CD4-positive, alpha-beta memory T cell (primary cell): ENCODE measurements around the gene RGS19. TPM values are rescaled to one million over a fixed set of nuclear protein-coding genes. Genes with fewer than 3 reads are reported as not detected.

Experiments
- CTCF ChIA-PET: fragments of 350-600 bp; sonication (Branson Sonifier 250); formaldehyde crosslinking; loops from one replicate; lab custom pipeline; 2021; ENCODE audit warnings: inconsistent platforms; ENCODE audit not compliant: partially characterized antibody; lab: Charles Lee
- POLR2A ChIA-PET: fragments of 350-600 bp; sonication (Branson Sonifier 250); formaldehyde crosslinking; loops from one replicate; lab custom pipeline; 2021; ENCODE audit not compliant: partially characterized antibody; lab: Charles Lee
- DNase-seq, 5 donors: peaks; one replicate each; pipeline versions ENCODE4 v3.0.0 to v3.0.0-alpha.2; 2020 to 2022; ENCODE audit warnings: mixed read lengths in 1 of 5
- H3K27ac ChIP-seq: one replicate; pipeline ENCODE4 v1.7.0; 2013; ENCODE audit warnings: low read depth, low read length
- H3K27me3 ChIP-seq: 2 replicates; pipeline ENCODE4 v1.7.0; 2013; ENCODE audit warnings: mild to moderate bottlenecking, low read length, moderate library complexity; ENCODE audit not compliant: insufficient read depth
- H3K36me3 ChIP-seq: 2 replicates; pipeline ENCODE4 v1.7.0; 2013; ENCODE audit warnings: mild to moderate bottlenecking, low read length, moderate library complexity; ENCODE audit not compliant: insufficient read depth
- H3K4me1 ChIP-seq: 2 replicates; pipeline ENCODE4 v1.7.0; 2013; ENCODE audit warnings: mild to moderate bottlenecking, low read length, moderate library complexity; ENCODE audit not compliant: insufficient read depth
- H3K4me3 ChIP-seq, 2 donors: one replicate each; pipeline ENCODE4 v1.7.0; 2013; ENCODE audit warnings: low read length in 2 of 2, mild to moderate bottlenecking in 1 of 2
- H3K9me3 ChIP-seq, 2 donors: one replicate each; pipeline ENCODE4 v1.7.0; 2013; ENCODE audit warnings: low read length in 2 of 2, control low read depth in 1 of 2; ENCODE audit not compliant: control insufficient read depth in 1 of 2
- H3K27ac Mint-ChIP-seq, 7 donors: one replicate each; pipeline ENCODE4 v1.8.0; 2020 to 2021; ENCODE audit warnings: mixed read lengths in 7 of 7, mild to moderate bottlenecking in 6 of 7, inconsistent platforms in 3 of 7, moderate library complexity in 3 of 7
- H3K27me3 Mint-ChIP-seq, 2 donors: one replicate each; pipeline ENCODE4 v1.8.0; 2020 to 2021; ENCODE audit warnings: mixed read lengths in 2 of 2
- H3K36me3 Mint-ChIP-seq, 2 donors: one replicate each; pipeline ENCODE4 v1.8.0; 2020 to 2021; ENCODE audit warnings: mixed read lengths in 2 of 2, inconsistent platforms in 1 of 2, mild to moderate bottlenecking in 1 of 2
- H3K4me1 Mint-ChIP-seq, 4 donors: one replicate each; pipeline ENCODE4 v1.8.0; 2020 to 2021; ENCODE audit warnings: mixed read lengths in 4 of 4, mild to moderate bottlenecking in 1 of 4
- H3K4me3 Mint-ChIP-seq, 8 donors: one replicate each; pipeline ENCODE4 v1.8.0; 2020 to 2021; ENCODE audit warnings: mixed read lengths in 8 of 8, mild to moderate bottlenecking in 7 of 8, moderate library complexity in 6 of 8, inconsistent platforms in 3 of 8
- H3K9me3 Mint-ChIP-seq, 8 donors: one replicate each; pipeline ENCODE4 v1.8.0; 2020 to 2021; ENCODE audit warnings: mixed read lengths in 8 of 8, mild to moderate bottlenecking in 5 of 8, inconsistent platforms in 3 of 8, moderate library complexity in 1 of 8
- intact Hi-C: fragments of 100-400 bp; cut with micrococcal nuclease; formaldehyde crosslinking; loops from one replicate; pipeline ENCODE4 v1.15.1; 2023
- polyA plus RNA-seq, 2 donors: library from polyadenylated mRNA; unstranded; fragments of 300-500 nt; fragmentation: Illumina TruSeq; gene quantifications; one replicate each; pipeline ENCODE4 v1.2.3, GENCODE V29; 2021
- total RNA-seq, 2 experiments: library from RNA; stranded (reverse); gene quantifications; one replicate each; pipeline ENCODE4 v1.2.3, GENCODE V29; 2021

The RGS19 gene
- total and polyA plus RNA-seq, 4 experiments from 2014 or later: 35.0 to 116 (median 74.0) TPM

GRCh38 chr20:64076061-64076997 lies 3.0 kb downstream of the RGS19 start:
- Mint-ChIP-seq H3K27me3 (no peaks in the 10 kb centered on the region), H3K4me1 (peaks cover 4 to 37% (median 22%) of the 10 kb centered on the region in 4 donors), H3K9me3 (no peaks in the 10 kb centered on the region), H3K36me3 (peaks cover 0 to 32% of the 10 kb centered on the region in 2 donors), H3K27ac (peak overlapping the region in 5 of 7 donors; percentile 23 to 94 (median 57)), H3K4me3 (peak overlapping the region in 5 of 8 donors; percentile 20 to 94 (median 57))
- ChIA-PET POLR2A (interaction anchor here (0.6 to 3.5 kb wide), 6 partner anchors 11 to 209 kb away, joined by 3 to 27 read pairs (median 11); partner anchors contain the start of genes PRPF6 and SAMD10), CTCF (interaction anchor here (1.1 to 4.0 kb wide), 2 partner anchors 19 to 37 kb away, joined by 3 to 22 read pairs; no protein-coding TSS in a partner anchor)
- H3K4me1 ChIP-seq: peaks cover 28% of the 10 kb centered on the region
- H3K27me3 ChIP-seq: no peaks in the 10 kb centered on the region
- peak overlapping the region; percentile 74 for H3K27ac ChIP-seq
- no peaks in the 10 kb centered on the region for H3K9me3 ChIP-seq
- DNase-seq: no peak
- H3K36me3 ChIP-seq: peaks cover 29% of the 10 kb centered on the region
- H3K4me3 ChIP-seq: no peak overlapping the region
- intact Hi-C loops: no loop called here

GRCh38 chr20:64075556-64075955 lies 3.8 kb downstream of the RGS19 start:
- CTCF ChIA-PET: interaction anchor here (4.0 kb wide), 1 partner anchor 36 kb away, joined by 22 read pairs; no protein-coding TSS in a partner anchor
- POLR2A ChIA-PET: interaction anchor here (0.7 to 3.5 kb wide), 2 partner anchors 10 to 173 kb away, joined by 4 to 27 read pairs; no protein-coding TSS in a partner anchor
- Histone ChIP-seq H3K36me3 (peaks cover 29% of the 10 kb centered on the region), H3K4me3 (no peak overlapping the region), H3K27me3 (no peaks in the 10 kb centered on the region), H3K4me1 (peaks cover 25% of the 10 kb centered on the region), H3K27ac (no peak overlapping the region), H3K9me3 (no peaks in the 10 kb centered on the region)
- no peak for DNase-seq
- H3K36me3 Mint-ChIP-seq: peaks cover 0 to 32% of the 10 kb centered on the region in 2 donors
- H3K4me1 Mint-ChIP-seq: peaks cover 2 to 30% (median 19%) of the 10 kb centered on the region in 4 donors
- intact Hi-C loops: no loop called here
- no peaks in the 10 kb centered on the region for H3K27me3 Mint-ChIP-seq
- peak overlapping the region in 4 of 8 donors; percentile 4 to 57 (median 27) for H3K4me3 Mint-ChIP-seq
- peak overlapping the region in 3 of 7 donors; percentile 22 to 57 (median 29) for H3K27ac Mint-ChIP-seq
- H3K9me3 Mint-ChIP-seq: no peaks in the 10 kb centered on the region

- no peaks in the 10 kb centered on the region for H3K9me3 Mint-ChIP-seq
- POLR2A ChIA-PET: interaction anchor here (3.5 kb wide), 1 partner anchor 9 kb away, joined by 27 read pairs; no protein-coding TSS in a partner anchor
- intact Hi-C loops: no loop called here
These were observed 4.4 kb downstream of the RGS19 start for GRCh38 chr20:64074963-64075362.

GRCh38 chr20:64074184-64074789 lies 5.0 kb downstream of the RGS19 start:
- H3K36me3 ChIP-seq: peaks cover 29% of the 10 kb centered on the region
- Mint-ChIP-seq H3K4me3 (no peak overlapping the region), H3K4me1 (peaks cover 0 to 24% (median 14%) of the 10 kb centered on the region in 4 donors), H3K27ac (peak overlapping the region in 1 of 7 donors; percentile 21), H3K36me3 (peaks cover 0 to 32% of the 10 kb centered on the region in 2 donors), H3K27me3 (no peaks in the 10 kb centered on the region), H3K9me3 (no peaks in the 10 kb centered on the region)
- no peaks in the 10 kb centered on the region for H3K9me3 ChIP-seq
- no peaks in the 10 kb centered on the region for H3K27me3 ChIP-seq
- H3K27ac ChIP-seq: no peak overlapping the region
- intact Hi-C loops: no loop called here
- POLR2A ChIA-PET: interaction anchor here (1.5 kb wide), 1 partner anchor 10 kb away, joined by 3 read pairs; no protein-coding TSS in a partner anchor
- CTCF ChIA-PET: no interaction called here
- no peak overlapping the region for H3K4me3 ChIP-seq
- no peak for DNase-seq
- peaks cover 28% of the 10 kb centered on the region for H3K4me1 ChIP-seq

More at GRCh38 chr20:64074963-64075362, 4.4 kb downstream of the RGS19 start:
- H3K36me3 Mint-ChIP-seq: peaks cover 0 to 32% of the 10 kb centered on the region in 2 donors
- Histone ChIP-seq H3K36me3 (peaks cover 29% of the 10 kb centered on the region), H3K27me3 (no peaks in the 10 kb centered on the region), H3K4me3 (no peak overlapping the region), H3K4me1 (peaks cover 23% of the 10 kb centered on the region), H3K9me3 (no peaks in the 10 kb centered on the region), H3K27ac (no peak overlapping the region)
- DNase-seq: no peak
- peak overlapping the region in 1 of 7 donors; percentile 57 for H3K27ac Mint-ChIP-seq
- peaks cover 0 to 24% (median 13%) of the 10 kb centered on the region in 4 donors for H3K4me1 Mint-ChIP-seq
- CTCF ChIA-PET: interaction anchor here (4.0 kb wide), 1 partner anchor 36 kb away, joined by 22 read pairs; no protein-coding TSS in a partner anchor
- H3K4me3 Mint-ChIP-seq: no peak overlapping the region
- H3K27me3 Mint-ChIP-seq: no peaks in the 10 kb centered on the region

GRCh38 chr20:64073476-64074183 lies 5.7 kb downstream of the RGS19 start:
- Mint-ChIP-seq H3K36me3 (peaks cover 0 to 28% of the 10 kb centered on the region in 2 donors), H3K9me3 (no peaks in the 10 kb centered on the region), H3K4me1 (peaks cover 0 to 25% (median 12%) of the 10 kb centered on the region in 4 donors), H3K27me3 (no peaks in the 10 kb centered on the region), H3K4me3 (no peak overlapping the region), H3K27ac (peak overlapping the region in 2 of 7 donors; percentile 21 to 61)
- Histone ChIP-seq H3K4me1 (peaks cover 33% of the 10 kb centered on the region), H3K27ac (no peak overlapping the region), H3K9me3 (no peaks in the 10 kb centered on the region), H3K4me3 (no peak overlapping the region), H3K27me3 (no peaks in the 10 kb centered on the region), H3K36me3 (peaks cover 29% of the 10 kb centered on the region)
- ChIA-PET POLR2A (interaction anchor here (1.5 kb wide), 1 partner anchor 9 kb away, joined by 3 read pairs; no protein-coding TSS in a partner anchor), CTCF (interaction anchor here (0.7 kb wide), 1 partner anchor 13 kb away, joined by 3 read pairs; no protein-coding TSS in a partner anchor)
- intact Hi-C loops: no loop called here
- no peak for DNase-seq

GRCh38 chr20:64072498-64073063 lies 6.7 kb downstream of the RGS19 start:
- H3K36me3 ChIP-seq: peaks cover 29% of the 10 kb centered on the region
- H3K4me1 ChIP-seq: peaks cover 38% of the 10 kb centered on the region
- intact Hi-C loops: no loop called here
- H3K27ac Mint-ChIP-seq: peak overlapping the region in 2 of 7 donors; percentile 9 to 41
- no peaks in the 10 kb centered on the region for H3K27me3 ChIP-seq
- peaks cover 0 to 29% (median 11%) of the 10 kb centered on the region in 4 donors for H3K4me1 Mint-ChIP-seq
- DNase-seq: no peak
- ChIA-PET CTCF (interaction anchor here (0.7 to 0.8 kb wide), 2 partner anchors 11 to 14 kb away, joined by 3 read pairs; no protein-coding TSS in a partner anchor), POLR2A (interaction anchor here (1.5 to 1.7 kb wide), 2 partner anchors 8 to 11 kb away, joined by 3 to 6 read pairs; partner anchors contain the start of gene LKAAEAR1)
- H3K27ac ChIP-seq: no peak overlapping the region
- no peak overlapping the region for H3K4me3 Mint-ChIP-seq
- H3K4me3 ChIP-seq: no peak overlapping the region
- no peaks in the 10 kb centered on the region for H3K27me3 Mint-ChIP-seq
- peaks cover 0 to 24% of the 10 kb centered on the region in 2 donors for H3K36me3 Mint-ChIP-seq
- H3K9me3 ChIP-seq: no peaks in the 10 kb centered on the region
- H3K9me3 Mint-ChIP-seq: no peaks in the 10 kb centered on the region
